ENCODE measurements around the gene DDX27. TPM values are rescaled to one million over a fixed set of nuclear protein-coding genes. Genes with fewer than 3 reads are reported as not detected.

DDX27 gene
- total RNA-seq, 4 donors from 2014 or later, result 21.4 to 28.8 (median 23.4) TPM

- TF ChIP-seq, protein P1, sequence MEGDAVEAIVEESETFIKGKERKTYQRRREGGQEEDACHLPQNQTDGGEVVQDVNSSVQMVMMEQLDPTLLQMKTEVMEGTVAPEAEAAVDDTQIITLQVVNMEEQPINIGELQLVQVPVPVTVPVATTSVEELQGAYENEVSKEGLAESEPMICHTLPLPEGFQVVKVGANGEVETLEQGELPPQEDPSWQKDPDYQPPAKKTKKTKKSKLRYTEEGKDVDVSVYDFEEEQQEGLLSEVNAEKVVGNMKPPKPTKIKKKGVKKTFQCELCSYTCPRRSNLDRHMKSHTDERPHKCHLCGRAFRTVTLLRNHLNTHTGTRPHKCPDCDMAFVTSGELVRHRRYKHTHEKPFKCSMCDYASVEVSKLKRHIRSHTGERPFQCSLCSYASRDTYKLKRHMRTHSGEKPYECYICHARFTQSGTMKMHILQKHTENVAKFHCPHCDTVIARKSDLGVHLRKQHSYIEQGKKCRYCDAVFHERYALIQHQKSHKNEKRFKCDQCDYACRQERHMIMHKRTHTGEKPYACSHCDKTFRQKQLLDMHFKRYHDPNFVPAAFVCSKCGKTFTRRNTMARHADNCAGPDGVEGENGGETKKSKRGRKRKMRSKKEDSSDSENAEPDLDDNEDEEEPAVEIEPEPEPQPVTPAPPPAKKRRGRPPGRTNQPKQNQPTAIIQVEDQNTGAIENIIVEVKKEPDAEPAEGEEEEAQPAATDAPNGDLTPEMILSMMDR (IDR thresholded peaks at IDR 0.05; ENCODE audit: low read depth), result no peak
Observed at GRCh38 chr20:49288784-49289696, 69.8 kb downstream of the DDX27 start.

GRCh38 chr20:49290608-49291191, 71.5 kb downstream of the DDX27 start:
- TF ChIP-seq, protein P1 (IDR thresholded peaks at IDR 0.05; ENCODE audit: low read depth), result no peak

DNA sequence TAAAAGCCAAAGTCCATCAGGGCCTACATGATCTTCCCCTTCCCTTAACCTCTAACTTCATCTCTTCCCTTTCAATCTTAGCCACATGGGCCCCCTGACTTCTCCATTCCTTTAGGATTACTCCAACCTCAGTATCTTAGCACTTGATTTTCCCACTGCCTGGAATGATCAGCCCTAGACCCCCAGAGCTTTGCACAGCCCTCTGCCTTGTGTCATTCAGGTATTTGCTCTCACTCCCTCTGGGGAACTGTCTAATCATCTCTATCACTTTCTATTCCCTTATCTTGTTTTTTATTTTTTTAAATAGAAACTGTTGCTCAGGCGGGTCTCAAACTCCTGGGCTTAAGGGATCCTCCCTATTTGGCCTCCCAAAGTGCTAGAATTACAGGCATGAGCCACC, 72.0 kb downstream of the DDX27 start:
- TF ChIP-seq, protein P1 (IDR thresholded peaks at IDR 0.05; ENCODE audit: low read depth), result no peak

DNA sequence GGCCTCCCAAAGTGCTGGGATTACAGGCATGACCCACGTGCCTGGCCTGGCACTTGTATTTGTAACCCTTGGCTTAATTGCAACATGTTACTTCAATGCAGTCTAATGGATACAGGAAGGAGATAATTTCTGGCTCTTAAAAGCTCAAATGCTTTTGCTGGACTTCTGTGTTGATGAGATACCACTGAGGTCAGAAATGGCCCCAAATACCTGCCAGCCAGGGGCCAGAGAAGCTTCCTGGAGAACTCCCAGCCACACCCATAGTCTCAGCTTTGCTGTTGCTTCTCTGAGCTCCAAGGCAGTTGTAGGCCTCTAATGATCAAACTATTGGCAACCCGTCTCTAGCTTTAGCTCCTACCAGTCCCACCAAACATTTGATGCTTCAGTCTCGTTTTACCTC, 72.8 kb downstream of the DDX27 start:
- TF ChIP-seq, protein P1 (IDR thresholded peaks at IDR 0.05; ENCODE audit: low read depth), result no peak

DNA sequence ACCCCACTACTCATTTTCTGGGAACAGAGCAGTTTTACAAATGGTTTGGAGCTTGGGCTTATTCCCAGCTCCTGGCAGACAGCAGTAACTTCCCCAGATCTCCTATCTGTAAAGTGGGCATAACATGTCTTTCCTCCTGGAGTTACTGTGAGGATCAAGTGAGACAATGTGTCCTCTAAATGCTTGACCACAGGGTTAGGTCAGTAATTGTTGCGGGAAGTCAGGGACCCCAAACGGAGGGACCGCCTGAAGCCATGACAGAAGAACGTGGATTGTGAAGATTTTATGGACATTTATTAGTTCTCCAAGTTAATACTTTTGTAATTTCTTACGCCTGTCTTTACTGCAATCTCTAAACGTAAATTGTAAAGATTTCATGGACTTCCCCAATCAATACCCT, 73.9 kb downstream of the DDX27 start:
- TF ChIP-seq, protein P1 (IDR thresholded peaks at IDR 0.05; ENCODE audit: low read depth), result no peak

Small RNA genes within 50 kb of the gene (small RNA-seq; reads per million reads assigned to genes)
- gene SNORD12B (5,773 reads per million, percentile 100 among the genes with 10 or more reads in this experiment), gene SNORD12C (4,166 reads per million, percentile 100 among the genes with 10 or more reads in this experiment)

Other genes with a start within 250 kb of the DDX27 start
- gene CSE1L, start 173.1 kb upstream of the DDX27 start, total RNA-seq, result 10 to 100 TPM; 24.3 to 62.0 (median 29.8) TPM
- 10 to 100 TPM; 70.4 to 89.7 (median 76.2) TPM for gene STAU1, start 31.1 kb upstream of the DDX27 start, total RNA-seq
- 10 to 100 TPM; 35.2 to 46.2 (median 40.0) TPM for gene ZNFX1, start 58.6 kb downstream of the DDX27 start, total RNA-seq

Data from subcutaneous adipose tissue (tissue), 4 donors.